B cell (primary cell): ENCODE results near the gene SPSB1. TPM values are rescaled to one million over a fixed set of nuclear protein-coding genes. Genes with fewer than 3 reads are reported as not detected.

Experiments
- ATAC-seq: fragments of 200-7000 bp; cut with Tn5 transposase; one replicate; pipeline ENCODE4 v1.10.0; 2021; ENCODE audit warnings: low read depth, mild to moderate bottlenecking, moderate number of reproducible peaks, moderate library complexity
- CTCF ChIA-PET: fragments of 350-600 bp; sonication (Branson Sonifier 250); formaldehyde crosslinking; loops from one replicate; lab custom pipeline; 2021; ENCODE audit warnings: antibody characterized with exemption, inconsistent platforms; lab: Charles Lee
- POLR2A ChIA-PET: fragments of 350-600 bp; sonication (Branson Sonifier 250); formaldehyde crosslinking; loops from one replicate; lab custom pipeline; 2021; ENCODE audit warnings: antibody characterized with exemption; lab: Charles Lee
- DNase-seq: peaks from one replicate; pipeline ENCODE4 v3.0.0; 2013
- H2AFZ ChIP-seq: 2 replicates; pipeline ENCODE4 v1.6.1; 2012; ENCODE audit warnings: mild to moderate bottlenecking, low read depth, low read length; ENCODE audit not compliant: insufficient read depth, poor library complexity, severe bottlenecking
- H3K27ac ChIP-seq, 2 donors: 1 replicate in 1 of 2; 2 replicates in 1 of 2; pipeline ENCODE4 v1.5.1; 2012 to 2013; ENCODE audit warnings: low read length in 2 of 2, mild to moderate bottlenecking in 2 of 2, moderate library complexity in 1 of 2
- H3K27me3 ChIP-seq, 4 experiments: fragments of 200-600 bp in 1 of 4; sonication (generic) in 1 of 4; replicated peaks in 1 of 4; 1 replicate in 2 of 4; 2 replicates in 2 of 4; pipeline versions ENCODE4 v1.6.1 to v1.7.0; 2013 to 2016; ENCODE audit warnings: low read length in 3 of 4, mild to moderate bottlenecking in 2 of 4, mixed read lengths in 1 of 4, moderate library complexity in 1 of 4; ENCODE audit not compliant: insufficient read depth in 4 of 4, control insufficient read depth in 3 of 4; ENCODE audit errors: control extremely low read depth in 1 of 4
- H3K36me3 ChIP-seq, 2 experiments: replicated peaks in 1 of 2; 1 replicate in 1 of 2; 2 replicates in 1 of 2; pipeline versions ENCODE4 v1.6.1 to v1.7.1; 2013; ENCODE audit warnings: low read length in 1 of 2; ENCODE audit not compliant: insufficient read depth in 2 of 2, control insufficient read depth in 1 of 2; ENCODE audit errors: control extremely low read depth in 1 of 2, extremely low read depth in 1 of 2
- H3K4me1 ChIP-seq, 2 donors: fragments of 200-600 bp in 1 of 2; sonication (generic) in 1 of 2; 1 replicate in 1 of 2; 2 replicates in 1 of 2; pipeline versions ENCODE4 v1.5.1 to v1.6.1; 2013 to 2017; ENCODE audit warnings: low read length in 2 of 2; ENCODE audit not compliant: control insufficient read depth in 2 of 2, insufficient read depth in 2 of 2
- H3K4me2 ChIP-seq: replicated peaks from 2 replicates; pipeline ENCODE3; 2012; ENCODE audit warnings: mild to moderate bottlenecking, low read depth, low read length; ENCODE audit not compliant: poor library complexity, severe bottlenecking
- H3K4me3 ChIP-seq, 5 experiments: fragments of 200-600 bp in 1 of 5; sonication (generic) in 1 of 5; 1 replicate in 3 of 5; 2 replicates in 2 of 5; pipeline versions ENCODE4 v1.5.1 to v1.7.0; 2011 to 2016; ENCODE audit warnings: low read length in 4 of 5, mild to moderate bottlenecking in 4 of 5, low read depth in 2 of 5, control low read depth in 1 of 5, moderate library complexity in 1 of 5; ENCODE audit not compliant: insufficient read depth in 1 of 5; ENCODE audit errors: control extremely low read depth in 1 of 5, extremely low read depth in 1 of 5
- H3K79me2 ChIP-seq: fragments of 200-600 bp; sonication (generic); one replicate; pipeline ENCODE4 v1.6.0; 2016; ENCODE audit warnings: low read length; ENCODE audit not compliant: control insufficient read depth, insufficient read depth
- H3K9ac ChIP-seq: fragments of 200-600 bp; sonication (generic); 2 replicates; pipeline ENCODE4 v1.6.1; 2017; ENCODE audit warnings: mild to moderate bottlenecking, low read length, moderate library complexity
- H3K9me3 ChIP-seq, 3 donors: one replicate each; pipeline versions ENCODE4 v1.6.1 to v1.7.1; 2013; ENCODE audit warnings: low read length in 2 of 3; ENCODE audit not compliant: control insufficient read depth in 2 of 3, insufficient read depth in 1 of 3; ENCODE audit errors: control extremely low read depth in 1 of 3
- H4K20me1 ChIP-seq: 2 replicates; pipeline ENCODE4 v1.6.0; 2012; ENCODE audit warnings: mild to moderate bottlenecking, low read length; ENCODE audit not compliant: insufficient read depth, control insufficient read depth, poor library complexity, severe bottlenecking
- H3K27ac Mint-ChIP-seq: one replicate; pipeline ENCODE4 v1.8.0; 2021; ENCODE audit warnings: mixed read lengths
- H3K27me3 Mint-ChIP-seq: one replicate; pipeline ENCODE4 v1.8.0; 2021; ENCODE audit warnings: mixed read lengths
- H3K4me1 Mint-ChIP-seq: one replicate; pipeline ENCODE4 v1.8.0; 2021; ENCODE audit warnings: mixed read lengths
- H3K4me3 Mint-ChIP-seq: one replicate; pipeline ENCODE4 v1.8.0; 2021; ENCODE audit warnings: mixed read lengths
- H3K9me3 Mint-ChIP-seq: one replicate; pipeline ENCODE4 v1.8.0; 2022; ENCODE audit warnings: mixed read lengths; ENCODE audit not compliant: insufficient read depth
- EZH2 ChIP-seq: IDR thresholded peaks from 2 replicates; pipeline ENCODE4 v1.6.1; 2012; ENCODE audit warnings: borderline replicate concordance, low read depth, mild to moderate bottlenecking, moderate library complexity, low read length; ENCODE audit not compliant: insufficient read depth, poor library complexity, severe bottlenecking
- WGBS: methylation state at CpG from one replicate; pipeline ENCODE4 v1.1.5; 2013; ENCODE audit warnings: missing lambda C conversion rate; ENCODE audit not compliant: insufficient coverage; 5-methylcytosine and 5-hydroxymethylcytosine counted together
- intact Hi-C: fragments of 100-400 bp; cut with micrococcal nuclease; formaldehyde crosslinking; loops from one replicate; pipeline ENCODE4 v1.10.0; 2022
- polyA plus RNA-seq: library from polyadenylated mRNA; depleted of rRNA; stranded (reverse); fragments of >200 nt; gene quantifications from 2 replicates; pipeline ENCODE4 v1.2.3, GENCODE V29; 2012
- total RNA-seq, 2 donors: library from RNA; stranded (reverse); fragments of 120-200 nt in 1 of 2; gene quantifications; 1 replicate in 1 of 2; 2 replicates in 1 of 2; pipeline versions ENCODE4 v1.2.3 to v1.2.4, GENCODE V29; 2013 to 2022
- TF ChIP-seq, protein P1 (sequence below): fragments of 200-600 bp; IDR thresholded peaks from one replicate; pipeline ENCODE4 v1.8.0; 2022; ENCODE audit warnings: antibody characterized with exemption, mild to moderate bottlenecking

SPSB1 gene
- total and polyA plus RNA-seq, 2 donors (not counting 1 experiment from before 2014, with no cell fraction given): 1.7 to 9.4 TPM

DNA sequence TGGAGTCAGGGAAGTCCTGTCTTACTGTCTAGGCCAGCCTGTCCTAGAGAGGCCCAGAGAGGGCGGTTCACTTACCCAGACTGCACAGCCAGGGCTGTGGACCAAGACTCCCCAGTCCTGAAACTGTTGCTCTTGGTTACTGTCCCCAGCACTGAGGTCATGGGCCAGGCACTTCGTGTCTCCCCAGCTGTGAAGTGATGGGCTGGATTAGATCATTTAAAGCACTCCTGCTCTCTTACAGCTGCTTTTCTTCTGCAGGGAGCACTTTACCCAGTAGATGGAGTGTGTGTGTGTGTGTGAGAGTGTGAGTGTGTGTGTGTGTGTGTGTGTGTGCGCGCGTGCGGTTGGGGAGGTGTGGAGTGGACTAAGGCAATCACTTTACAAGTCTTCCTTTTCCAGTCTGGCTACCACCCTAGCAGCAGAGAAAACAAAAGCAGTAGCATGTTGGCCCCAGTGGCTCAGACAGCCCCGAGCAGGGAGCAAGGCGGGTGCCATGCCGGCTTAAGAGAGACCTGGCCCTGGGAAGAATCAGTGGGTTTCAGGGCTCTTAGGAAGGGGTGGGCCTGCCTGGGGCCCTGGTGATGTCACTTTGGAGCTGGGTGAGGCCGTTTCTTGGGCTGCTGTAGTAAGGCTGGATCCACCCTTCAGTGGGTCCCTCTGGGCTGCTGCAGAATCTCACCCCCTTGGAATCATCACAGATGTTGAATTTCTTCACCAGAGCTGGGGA, 2.4 kb downstream of the SPSB1 start:
- Mint-ChIP-seq H3K9me3 (no peaks in the 10 kb centered on the region), H3K4me1 (peaks cover 7% of the 10 kb centered on the region), H3K27ac (no peak overlapping the region), H3K27me3 (no peaks in the 10 kb centered on the region), H3K4me3 (no peak overlapping the region)
- ATAC-seq: no peak
- Histone ChIP-seq H2AFZ (no peak overlapping the region), H3K36me3 (no peaks in the 10 kb centered on the region), H3K9ac (no peak overlapping the region), H3K4me3 (no peak overlapping the region), H3K9me3 (no peaks in the 10 kb centered on the region), H3K27ac (no peak overlapping the region), H3K79me2 (peaks cover 48% of the 10 kb centered on the region), H3K4me2 (peak overlapping the region; percentile 88), H3K27me3 (no peaks in the 10 kb centered on the region), H4K20me1 (peaks cover 6% of the 10 kb centered on the region), H3K4me1 (peaks cover 6 to 23% of the 10 kb centered on the region in 2 donors)
- DNase-seq: peak; percentile 43
- intact Hi-C loops: loop anchor here (5.0 kb wide), 2 partner anchors 117 to 168 kb away; partner anchors contain the start of gene GPR157
- WGBS: 100% methylated on average over 3 of the region's 10 CpGs
- ChIA-PET CTCF (interaction anchor here (1.0 kb wide), 1 partner anchor 160 kb away, joined by 3 read pairs; no protein-coding TSS in a partner anchor), POLR2A (no interaction called here)
- TF ChIP-seq, protein P1, sequence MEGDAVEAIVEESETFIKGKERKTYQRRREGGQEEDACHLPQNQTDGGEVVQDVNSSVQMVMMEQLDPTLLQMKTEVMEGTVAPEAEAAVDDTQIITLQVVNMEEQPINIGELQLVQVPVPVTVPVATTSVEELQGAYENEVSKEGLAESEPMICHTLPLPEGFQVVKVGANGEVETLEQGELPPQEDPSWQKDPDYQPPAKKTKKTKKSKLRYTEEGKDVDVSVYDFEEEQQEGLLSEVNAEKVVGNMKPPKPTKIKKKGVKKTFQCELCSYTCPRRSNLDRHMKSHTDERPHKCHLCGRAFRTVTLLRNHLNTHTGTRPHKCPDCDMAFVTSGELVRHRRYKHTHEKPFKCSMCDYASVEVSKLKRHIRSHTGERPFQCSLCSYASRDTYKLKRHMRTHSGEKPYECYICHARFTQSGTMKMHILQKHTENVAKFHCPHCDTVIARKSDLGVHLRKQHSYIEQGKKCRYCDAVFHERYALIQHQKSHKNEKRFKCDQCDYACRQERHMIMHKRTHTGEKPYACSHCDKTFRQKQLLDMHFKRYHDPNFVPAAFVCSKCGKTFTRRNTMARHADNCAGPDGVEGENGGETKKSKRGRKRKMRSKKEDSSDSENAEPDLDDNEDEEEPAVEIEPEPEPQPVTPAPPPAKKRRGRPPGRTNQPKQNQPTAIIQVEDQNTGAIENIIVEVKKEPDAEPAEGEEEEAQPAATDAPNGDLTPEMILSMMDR: no peak
- no peak for TF ChIP-seq EZH2

DNA sequence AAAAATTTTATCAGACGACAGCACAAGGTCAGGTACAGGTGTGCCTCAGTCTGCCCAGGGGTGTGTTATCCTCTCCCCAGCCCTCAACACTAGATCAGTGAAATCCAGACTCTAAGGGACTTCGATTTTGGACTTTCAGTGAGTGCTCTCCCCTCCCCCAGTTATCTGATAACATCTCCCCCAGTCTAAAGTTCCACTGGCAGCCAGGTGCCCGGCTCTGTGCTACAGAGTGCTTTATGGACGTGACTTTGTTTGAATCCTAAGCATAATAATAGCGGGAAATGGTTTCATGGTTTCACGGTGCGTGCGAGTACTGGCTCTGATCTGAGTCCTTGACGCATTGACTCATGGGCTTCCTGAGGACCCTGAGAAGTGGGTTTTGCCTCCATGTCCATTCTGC, 3.2 kb downstream of the SPSB1 start:
- Histone ChIP-seq H3K27ac (no peak overlapping the region), H3K4me3 (no peak overlapping the region), H3K36me3 (no peaks in the 10 kb centered on the region), H3K79me2 (peaks cover 55% of the 10 kb centered on the region), H3K4me2 (no peak overlapping the region), H3K9ac (no peak overlapping the region), H3K9me3 (no peaks in the 10 kb centered on the region), H3K27me3 (no peaks in the 10 kb centered on the region), H3K4me1 (peaks cover 6 to 26% of the 10 kb centered on the region in 2 donors), H4K20me1 (peaks cover 6% of the 10 kb centered on the region), H2AFZ (no peak overlapping the region)
- Mint-ChIP-seq H3K4me3 (peak overlapping the region; percentile 29), H3K4me1 (peaks cover 12% of the 10 kb centered on the region), H3K27ac (no peak overlapping the region), H3K9me3 (no peaks in the 10 kb centered on the region), H3K27me3 (no peaks in the 10 kb centered on the region)
- POLR2A ChIA-PET: no interaction called here
- DNase-seq (no peak), ATAC-seq (no peak)
- intact Hi-C loops: no loop called here
- TF ChIP-seq, protein P1: no peak
- TF ChIP-seq EZH2: no peak
- CTCF ChIA-PET: interaction anchor here (0.6 to 2.0 kb wide), 3 partner anchors 22 to 160 kb away, joined by 3 to 11 read pairs (median 4); no protein-coding TSS in a partner anchor
- 94% methylated on average over 7 of the region's 9 CpGs for WGBS
